Measurements from ENCODE around the gene VMP1.
"Not testable (repeated sequence)": the region's sequence is repeated elsewhere in the genome, so short reads cannot be mapped to it uniquely, and the experiment has no call there.

The VMP1 gene

DNA sequence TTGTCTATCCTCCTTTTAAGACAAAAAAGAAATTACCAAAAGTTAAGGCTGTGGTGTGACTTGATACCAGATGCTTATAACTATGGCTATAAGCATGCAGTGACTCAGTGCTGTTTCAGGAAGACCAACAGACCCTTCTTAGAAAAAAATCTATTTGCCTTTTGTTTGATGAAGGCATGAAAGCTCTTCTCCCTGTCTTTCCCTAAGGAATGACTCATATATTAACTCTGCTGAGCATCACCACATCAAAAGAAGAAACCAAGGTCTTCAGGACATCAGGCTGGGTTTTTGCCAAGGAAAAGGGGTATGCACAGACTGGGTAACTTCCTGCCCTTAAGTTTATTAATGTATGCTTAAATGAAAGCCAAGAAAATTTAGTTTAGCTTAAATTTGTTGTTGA, 47.1 kb downstream of the VMP1 start:
- no peak for DNase-seq (ENCODE audit: low spot score)

DNA sequence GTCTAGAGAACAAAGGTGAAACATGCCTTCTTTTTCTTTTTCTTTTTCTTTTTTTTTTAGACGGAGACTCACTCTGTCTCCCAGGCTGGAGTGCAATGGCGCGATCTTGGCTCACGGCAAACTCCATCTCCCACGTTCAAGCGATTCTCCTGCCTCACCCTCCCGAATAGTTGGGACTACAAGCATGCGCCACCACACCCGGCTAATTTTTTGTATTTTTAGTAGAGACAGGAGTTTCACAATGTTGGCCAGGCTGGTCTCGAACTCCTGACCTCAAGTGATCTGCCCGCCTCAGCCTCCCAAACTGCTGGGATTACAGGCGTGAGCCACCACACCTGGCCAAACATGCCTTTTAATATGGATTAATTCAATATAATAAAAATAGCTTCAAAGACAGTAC, 47.6 kb downstream of the VMP1 start:
- DNase-seq (ENCODE audit: low spot score): not testable (repeated sequence)

DNA sequence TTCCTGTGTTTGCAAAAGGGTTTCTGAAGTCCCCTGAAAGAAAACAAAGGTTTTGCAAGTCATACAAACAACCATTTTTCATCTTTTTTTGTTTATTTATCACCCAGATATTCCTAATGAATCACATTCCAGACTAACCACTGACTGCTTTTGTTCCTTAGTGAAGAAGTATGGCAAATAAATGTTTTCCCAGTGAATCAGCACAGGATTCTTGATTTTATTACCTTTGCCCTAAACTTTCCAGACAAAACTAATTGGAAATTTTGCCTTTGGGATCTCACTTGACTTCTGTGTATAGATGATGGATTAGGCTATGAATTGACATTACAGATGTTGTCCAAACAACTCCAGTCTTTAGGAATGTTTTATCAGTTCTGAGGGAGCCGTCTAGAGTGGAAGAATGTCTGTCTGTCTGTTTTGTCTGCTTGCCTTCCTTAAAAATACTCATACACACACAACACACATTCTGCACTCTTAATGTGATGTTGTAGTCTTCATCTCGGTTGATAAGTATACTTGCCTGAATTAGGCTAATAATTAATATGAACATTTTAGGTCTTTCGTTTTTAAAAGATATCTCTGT, 48.9 kb downstream of the VMP1 start:
- no peak for DNase-seq (ENCODE audit: low spot score)

DNA sequence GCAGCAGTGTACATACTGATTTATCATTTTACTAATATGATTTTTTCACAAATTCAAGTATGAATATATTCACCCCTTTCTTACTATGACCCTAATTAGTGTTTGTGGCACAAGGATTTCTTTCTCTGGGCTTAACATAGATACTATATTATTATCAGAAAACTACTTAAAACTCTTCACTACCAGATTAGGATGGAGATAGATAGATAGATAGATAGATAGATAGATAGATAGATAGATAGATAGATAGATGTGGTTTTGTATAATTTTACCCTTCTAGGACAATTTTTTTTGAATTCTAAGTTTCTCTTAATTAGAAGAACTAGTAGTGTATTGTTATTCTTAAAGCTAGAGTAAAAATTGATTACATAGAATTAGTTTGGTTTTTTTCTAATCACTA, 49.6 kb downstream of the VMP1 start:
- DNase-seq (ENCODE audit: low spot score): no peak

DNA sequence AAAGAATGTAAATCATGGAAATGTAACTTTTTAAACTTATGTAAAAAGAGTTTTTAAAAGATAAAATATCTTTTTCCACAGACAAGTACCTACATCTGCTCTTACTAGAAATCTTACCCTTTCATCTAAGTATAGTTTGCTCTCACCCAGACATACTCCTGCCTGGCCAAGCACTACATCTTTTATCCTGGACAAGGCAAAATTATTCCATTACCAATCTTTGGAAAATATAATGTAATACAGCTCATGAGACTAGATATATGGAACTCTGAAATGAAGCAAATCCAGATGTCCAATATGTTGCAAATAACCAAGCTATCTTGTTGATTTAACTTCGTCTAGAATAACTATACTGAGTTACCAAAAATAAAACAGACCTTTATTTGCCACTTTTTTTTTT, 50.0 kb downstream of the VMP1 start:
- no peak for DNase-seq (ENCODE audit: low spot score)

DNA sequence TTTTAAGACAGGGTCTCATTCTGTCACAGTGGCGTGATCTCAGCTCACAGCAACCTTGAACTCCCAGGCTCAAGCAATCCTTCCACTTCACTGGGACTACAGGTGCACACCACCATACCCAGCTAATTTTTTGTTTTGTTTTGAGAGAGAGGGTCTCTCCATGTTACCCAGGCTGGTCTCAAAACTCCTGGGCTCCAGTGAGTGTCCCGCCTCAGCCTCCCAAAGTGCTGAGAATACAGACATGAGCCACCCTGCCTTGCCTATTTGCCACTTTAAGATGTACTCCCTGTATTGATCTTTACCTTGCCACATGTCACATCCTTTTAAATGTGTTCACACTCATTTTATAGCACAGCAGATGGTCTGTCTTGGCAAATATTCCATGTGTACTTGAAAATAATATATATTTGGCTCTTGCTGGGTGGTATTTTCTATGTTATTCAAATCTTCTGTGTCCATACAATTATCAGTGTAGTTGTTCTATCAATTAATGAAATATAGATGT, 50.5 kb downstream of the VMP1 start:
- no peak for DNase-seq (ENCODE audit: low spot score)

DNA sequence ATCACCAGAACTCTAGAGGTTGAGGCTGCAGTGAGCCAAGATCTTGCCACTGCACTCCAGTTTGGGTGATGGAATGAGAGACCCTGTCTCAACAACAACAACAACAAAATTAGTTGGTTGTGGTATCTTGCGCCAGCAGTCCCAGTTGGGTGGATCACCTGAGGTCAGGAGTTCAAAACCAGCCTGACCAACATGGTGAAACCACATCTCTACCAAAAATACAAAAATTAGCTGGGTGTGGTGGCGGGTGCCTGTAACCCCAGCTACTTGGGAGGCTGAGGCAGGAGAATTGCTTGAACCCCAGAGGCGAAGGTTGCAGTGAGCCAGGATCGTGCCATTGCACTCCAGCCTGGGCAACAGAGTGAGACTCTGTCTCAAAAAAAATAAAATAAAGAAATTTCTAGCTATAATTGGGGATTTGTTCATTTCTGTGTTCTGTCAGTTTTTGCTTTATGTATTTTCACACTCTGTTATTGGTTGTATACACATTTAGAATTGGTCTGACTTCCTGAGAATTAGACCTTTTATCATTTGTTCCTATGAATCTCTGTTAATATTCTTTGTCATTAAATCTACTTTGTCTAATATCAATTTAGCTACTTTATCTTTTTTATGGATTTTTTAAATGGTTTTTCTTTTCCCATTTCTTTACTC, 51.7 kb downstream of the VMP1 start:
- DNase-seq (ENCODE audit: low spot score): not testable (repeated sequence)

DNA sequence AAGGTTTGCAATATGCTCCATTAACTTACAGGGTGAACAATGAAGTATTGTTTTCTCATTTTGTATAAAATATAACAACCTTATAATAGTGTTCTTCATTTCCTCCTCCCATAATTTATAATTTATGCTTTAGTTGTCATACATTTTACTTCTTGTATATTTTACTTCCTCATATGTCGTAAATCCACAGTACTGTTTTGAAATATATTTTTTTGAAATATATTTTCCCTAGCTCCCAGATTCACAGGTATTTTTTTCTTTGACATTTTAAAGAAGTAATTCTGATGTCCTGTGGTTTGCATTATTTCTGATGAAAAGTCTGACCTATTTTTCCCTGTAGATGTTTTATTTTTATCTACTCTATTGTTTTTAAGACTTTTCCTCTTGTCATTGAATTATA, 52.7 kb downstream of the VMP1 start:
- DNase-seq (ENCODE audit: low spot score): no peak

DNA sequence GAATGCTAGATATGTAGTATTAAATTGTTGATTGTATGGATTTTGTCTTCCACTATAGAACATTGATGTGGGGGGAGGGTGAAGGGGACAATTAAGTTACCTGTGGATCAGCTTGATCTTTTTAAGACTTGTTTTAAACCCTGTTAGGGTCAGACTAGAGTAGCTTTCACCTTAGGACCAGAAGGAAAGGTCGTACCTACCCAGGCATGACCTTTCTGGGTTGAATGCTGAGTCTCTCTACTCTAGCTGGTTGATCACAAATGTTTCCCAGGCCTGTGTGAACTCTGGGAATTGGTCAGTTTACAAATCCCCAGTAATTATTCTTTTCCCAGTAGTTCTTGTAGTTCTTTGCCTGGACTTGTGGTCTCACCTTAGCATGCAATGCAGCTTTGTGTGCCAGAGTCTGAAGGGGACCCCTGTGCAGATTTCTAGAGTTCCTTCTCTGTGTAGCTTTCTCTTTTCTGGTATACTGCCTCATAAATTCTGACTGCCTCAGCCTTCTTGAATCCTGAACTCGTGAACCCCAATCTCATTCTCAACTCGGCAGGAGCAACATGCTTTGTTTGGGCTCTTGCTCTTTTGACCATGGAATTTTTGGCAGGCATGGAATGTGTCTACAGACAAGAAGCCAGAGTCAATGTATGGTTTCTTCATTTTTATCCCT, 54.1 kb downstream of the VMP1 start:
- DNase-seq (ENCODE audit: low spot score): no peak

DNA sequence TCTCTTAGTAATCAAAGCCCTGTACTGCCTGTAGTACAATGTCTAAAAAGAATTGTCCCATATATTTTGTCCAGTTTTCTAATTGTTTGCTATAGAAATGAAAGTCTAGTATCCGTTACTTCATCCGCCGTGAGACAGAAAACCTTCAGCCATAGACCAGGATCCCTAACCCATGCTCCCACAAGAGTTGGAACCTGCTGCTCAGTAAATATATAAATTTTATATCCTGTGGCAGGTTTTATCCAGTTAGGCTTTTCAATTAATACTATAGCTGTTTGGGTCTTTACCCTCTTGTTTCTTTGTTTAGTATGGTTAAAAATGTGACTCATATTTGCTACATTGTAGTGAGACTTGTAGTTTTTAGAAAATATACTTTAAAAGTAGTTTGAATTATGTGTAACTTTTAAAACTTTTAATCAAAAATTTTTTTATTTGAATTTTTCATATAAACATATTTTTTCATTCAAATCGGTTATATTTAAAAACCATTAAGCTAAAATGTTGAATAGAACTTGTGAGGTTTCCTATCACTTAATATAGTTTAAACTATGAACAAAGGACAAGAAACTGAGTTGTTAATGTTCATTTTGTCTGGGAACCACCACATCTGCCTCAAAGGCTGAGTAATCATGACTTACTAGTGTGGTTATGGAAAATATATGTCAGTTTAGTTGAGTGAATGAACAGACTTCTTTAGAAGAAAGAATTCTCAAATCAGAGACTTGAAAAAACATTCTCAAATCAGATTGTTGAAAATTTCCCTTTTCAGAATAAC, 54.8 kb downstream of the VMP1 start:
- DNase-seq (ENCODE audit: low spot score): no peak

DNA sequence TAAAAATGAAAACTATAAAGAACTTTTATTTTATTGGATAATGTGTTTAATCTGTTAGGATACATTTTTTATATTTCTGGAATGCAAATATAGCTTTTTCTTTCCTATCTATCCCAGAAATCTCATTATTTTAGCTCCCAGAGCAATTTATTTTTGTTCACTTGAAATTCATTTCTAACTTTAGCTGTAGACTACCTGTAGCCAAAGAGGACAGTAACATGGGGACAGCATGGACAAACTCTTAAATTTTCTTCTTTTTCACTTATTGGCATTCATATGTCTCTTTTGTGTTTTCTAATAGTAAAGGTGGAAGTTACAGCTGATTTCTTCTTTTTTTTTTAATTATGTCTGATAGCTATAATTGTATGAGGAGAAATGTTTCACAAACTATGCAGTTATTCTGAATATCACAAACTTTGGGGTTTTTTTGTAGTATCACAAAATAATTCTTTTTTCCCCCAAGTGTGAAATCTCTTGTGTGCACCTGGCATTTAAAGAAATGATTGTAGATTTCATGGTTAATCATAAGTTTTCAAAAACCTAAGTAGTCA, 55.4 kb downstream of the VMP1 start:
- DNase-seq (ENCODE audit: low spot score): no peak

DNA sequence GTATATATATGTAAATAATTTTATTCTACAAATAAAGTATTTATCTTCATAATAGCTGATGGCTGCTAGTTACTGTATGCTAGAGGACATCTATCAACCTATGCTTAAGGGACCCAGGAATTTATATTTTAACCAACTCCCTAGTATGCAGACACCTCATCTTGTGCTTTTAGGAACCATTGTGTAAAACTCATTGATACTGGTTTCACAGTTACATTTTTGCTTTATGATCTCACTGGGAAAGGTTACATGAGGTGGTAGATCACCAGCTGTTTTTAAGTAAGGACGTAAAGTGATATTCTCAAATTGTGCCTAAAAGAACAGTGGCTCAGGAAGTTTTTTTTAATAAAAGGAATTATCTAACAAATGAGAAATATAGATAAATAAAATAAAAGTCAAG, 56.4 kb downstream of the VMP1 start:
- DNase-seq (ENCODE audit: low spot score): no peak

DNA sequence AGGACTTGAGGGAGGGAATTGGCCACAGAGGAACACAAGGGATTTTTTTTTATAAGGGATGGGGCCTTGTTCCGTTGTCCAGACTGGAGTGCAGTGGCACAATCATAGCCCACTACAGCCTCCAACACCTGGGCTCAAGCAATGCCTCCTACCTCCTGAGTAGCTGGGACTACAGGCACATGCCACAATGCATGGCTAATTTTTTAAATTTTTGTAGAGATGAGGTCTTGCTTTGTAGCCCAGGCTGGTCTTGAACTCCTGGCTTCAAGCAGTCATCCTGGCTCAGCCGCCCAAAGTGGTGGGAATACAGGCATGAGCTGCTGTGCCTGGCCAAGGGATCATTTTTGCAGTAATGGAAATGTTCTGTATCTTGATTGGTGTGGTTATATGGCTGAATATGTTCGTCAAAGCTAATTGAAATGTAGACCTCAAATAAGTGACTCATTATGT, 56.9 kb downstream of the VMP1 start:
- no peak for DNase-seq (ENCODE audit: low spot score)

DNA sequence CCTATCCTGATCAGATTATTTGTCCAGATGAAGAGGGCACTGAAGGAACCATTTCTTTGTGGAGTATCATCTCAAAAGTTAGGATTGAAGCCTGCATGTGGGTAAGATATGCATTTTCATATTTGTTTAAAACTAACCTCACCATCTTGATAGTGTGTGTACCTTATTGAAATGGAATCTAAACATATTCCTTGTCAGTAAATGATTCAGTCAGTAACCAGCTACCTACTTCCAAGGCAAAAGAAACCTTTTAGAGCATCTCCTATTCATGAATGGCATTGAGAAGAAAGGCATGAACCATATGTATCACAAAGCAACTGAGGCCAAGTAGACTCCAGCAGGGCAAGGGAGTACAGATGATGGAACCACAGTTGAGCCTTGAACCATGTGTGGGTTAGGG, 57.6 kb downstream of the VMP1 start:
- no peak for DNase-seq (ENCODE audit: low spot score)

DNA sequence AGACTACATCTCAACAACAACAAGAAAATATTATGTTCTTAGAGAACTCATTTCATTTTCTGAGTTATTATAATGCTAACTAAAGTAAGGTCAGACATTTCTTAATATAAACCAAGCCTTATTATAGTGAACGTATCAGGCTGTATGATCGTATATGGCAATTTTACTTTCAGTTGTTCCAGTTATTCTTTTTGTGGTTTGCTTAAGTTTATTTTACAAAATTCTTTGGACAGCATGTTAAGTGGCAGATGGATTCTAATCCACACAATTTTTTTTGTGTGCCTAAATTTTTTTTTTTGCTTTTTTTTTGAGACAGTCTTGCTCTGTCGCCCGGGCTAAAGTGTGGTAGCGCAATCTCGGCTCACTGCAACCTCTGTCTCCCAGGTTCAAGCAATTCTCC, 59.0 kb downstream of the VMP1 start:
- no peak for DNase-seq (ENCODE audit: low spot score)

DNA sequence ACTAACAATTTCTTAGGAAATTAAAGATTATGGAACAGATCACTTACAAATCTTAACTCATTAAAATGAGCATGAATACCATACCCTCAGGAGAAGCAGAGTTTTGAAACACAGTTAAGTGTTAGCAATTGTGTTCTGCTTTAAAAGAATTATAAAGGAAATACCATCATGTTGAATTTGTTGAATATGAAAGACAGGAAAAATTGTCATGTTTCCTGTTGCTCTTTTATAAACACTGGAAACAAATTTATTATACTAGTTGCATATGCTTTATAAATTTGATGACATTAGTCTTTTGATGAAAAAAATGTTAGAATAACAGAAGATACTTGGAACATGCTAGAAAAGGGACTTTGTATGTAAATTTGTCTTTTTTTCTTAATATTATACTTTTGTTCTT, 59.7 kb downstream of the VMP1 start:
- no peak for DNase-seq (ENCODE audit: low spot score)

DNA sequence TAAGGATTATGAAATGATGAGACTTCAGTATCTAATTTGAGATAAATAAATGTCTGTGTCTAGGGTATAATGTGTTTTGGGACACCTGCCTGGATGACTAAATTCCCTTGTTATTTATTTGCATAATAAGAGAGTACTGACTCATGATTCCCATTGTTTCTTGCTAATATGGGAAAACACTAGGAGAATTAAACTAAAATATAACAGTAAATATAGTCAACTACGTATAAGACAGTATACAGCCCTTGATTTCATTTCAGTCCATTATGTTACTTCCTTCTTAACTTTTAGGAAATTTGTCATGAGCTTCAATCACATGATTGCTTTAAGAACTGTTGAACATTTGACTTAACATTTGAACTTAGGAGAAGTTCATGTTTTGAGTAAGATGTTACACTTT, 62.4 kb downstream of the VMP1 start:
- DNase-seq (ENCODE audit: low spot score): no peak

DNA sequence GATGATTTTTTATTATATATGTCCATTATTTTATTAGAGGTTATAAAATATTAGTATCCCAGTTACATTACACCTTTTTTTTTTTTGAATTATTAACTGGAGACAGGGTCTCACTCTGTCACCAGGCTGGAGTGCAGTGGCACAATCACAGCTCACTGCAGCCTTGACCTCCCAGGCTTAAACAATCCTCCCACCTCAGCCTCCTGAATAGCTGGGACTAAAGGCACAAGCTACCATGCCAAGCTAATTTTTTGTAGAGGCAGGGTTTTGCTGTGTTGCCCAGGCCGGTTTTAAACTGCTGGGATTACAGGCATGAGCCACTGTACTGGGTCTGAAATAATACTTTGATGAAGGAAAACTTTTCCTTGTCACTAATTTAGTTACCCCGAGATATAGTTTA, 63.6 kb downstream of the VMP1 start:
- no peak for DNase-seq (ENCODE audit: low spot score)

DNA sequence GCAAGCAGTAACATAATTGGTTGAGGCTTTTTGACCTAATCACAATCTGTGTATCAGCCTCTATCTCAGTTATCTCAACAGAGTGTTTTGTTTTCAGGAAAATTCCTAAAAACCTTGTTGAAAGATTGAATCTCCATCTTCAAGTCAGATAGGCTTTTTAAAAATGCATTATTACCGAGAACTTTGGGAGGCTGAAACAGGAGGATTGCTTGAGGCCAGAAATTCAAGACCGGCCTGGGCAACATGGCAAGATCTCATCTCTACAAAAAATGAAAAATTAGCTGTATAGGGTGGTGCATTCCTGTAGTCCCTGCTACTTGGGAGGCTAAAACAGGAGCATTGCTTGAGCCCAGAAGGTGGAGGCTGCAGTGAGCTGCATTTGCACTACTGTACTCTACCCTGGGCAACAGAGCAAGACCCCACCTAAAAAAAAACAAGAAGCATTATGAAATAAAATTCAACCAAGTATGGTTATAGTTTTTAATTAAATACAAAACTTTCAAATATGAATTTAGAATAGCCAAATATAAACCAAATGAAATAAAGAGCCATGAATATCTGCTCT, 68.4 kb downstream of the VMP1 start:
- no peak for DNase-seq (ENCODE audit: low spot score)

DNA sequence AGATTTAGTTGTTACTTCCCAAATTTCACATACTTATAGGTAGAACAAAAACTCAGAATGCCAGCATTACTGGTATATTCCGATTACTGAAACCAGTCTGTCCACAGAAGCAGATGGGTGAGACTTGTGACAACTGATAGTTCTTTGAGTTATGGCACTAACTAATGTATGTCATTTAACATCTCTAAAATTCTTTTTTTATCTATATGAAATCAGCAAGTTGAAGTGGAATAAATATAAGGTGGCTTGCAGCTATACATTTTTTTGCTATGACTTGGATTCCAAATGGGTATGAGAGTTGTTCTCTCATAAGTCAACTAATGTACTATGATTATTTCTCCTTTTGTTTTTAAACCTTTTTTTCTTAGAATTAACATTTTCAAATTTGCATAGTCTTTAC, 69.1 kb downstream of the VMP1 start:
- no peak for DNase-seq (ENCODE audit: low spot score)

DNA sequence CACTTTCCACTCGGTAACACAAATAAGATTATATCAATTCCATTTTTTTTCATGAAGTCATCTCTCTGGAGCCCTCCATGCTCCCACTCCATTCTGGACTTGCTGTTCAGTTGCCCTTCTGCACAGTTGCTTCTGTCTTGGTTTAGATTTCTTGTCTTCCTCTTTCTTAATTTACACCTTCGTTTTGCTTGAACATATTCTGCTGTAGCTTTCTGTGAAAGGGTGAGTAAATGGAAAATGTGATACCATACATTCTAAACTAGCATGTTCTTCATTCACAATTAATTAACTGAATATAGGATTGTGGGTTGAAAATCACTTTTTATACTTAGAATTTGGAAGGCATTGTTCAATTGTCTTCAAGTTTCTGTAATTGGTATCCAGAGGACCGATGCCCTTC, 69.6 kb downstream of the VMP1 start:
- DNase-seq (ENCODE audit: low spot score): no peak

DNA sequence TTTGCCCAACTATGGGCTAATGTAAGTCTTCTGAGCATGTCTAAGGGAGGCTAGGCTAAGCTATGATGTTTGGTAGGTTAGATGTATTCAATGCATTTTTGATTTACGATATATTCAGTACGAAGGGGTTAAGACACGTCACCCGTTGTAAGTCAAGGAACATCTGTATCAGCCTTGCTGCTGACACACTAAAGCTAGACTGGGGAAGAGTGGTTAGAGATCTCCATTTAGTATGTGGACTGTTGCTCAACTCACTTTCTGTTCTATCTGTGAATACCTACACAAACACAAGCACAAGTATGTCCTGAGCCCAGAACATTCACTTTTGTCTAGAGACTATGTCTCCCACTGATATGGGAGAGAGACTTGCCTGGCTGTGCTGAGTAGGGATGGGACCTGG, 71.5 kb downstream of the VMP1 start:
- DNase-seq (ENCODE audit: low spot score): no peak
